Measurements from ENCODE around the gene LRRN1. TPM values are rescaled to one million over a fixed set of nuclear protein-coding genes. Genes with fewer than 3 reads are reported as not detected.
"Not testable (repeated sequence)": the region's sequence is repeated elsewhere in the genome, so short reads cannot be mapped to it uniquely, and the experiment has no call there.

LRRN1 gene
- total RNA-seq, 1 donor from 2014 or later: 0.53 TPM

GRCh38 chr3:3860235-3860634 lies 61.0 kb downstream of the LRRN1 start:
- Histone ChIP-seq H3K36me3 (no peaks in the 10 kb centered on the region), H3K27ac (no peak overlapping the region), H3K27me3 (no peaks in the 10 kb centered on the region), H3K4me3 (no peak overlapping the region), H3K4me1 (no peaks in the 10 kb centered on the region), H3K9me3 (no peaks in the 10 kb centered on the region)
- TF ChIP-seq CTCF (IDR thresholded peaks at IDR 0.05): no peak
- no peak for DNase-seq (ENCODE audit: low spot score in 2 of 2)
- intact Hi-C loops (cut with DNase I): no loop called here

- Histone ChIP-seq H3K4me3 (no peak overlapping the region), H3K27me3 (no peaks in the 10 kb centered on the region), H3K9me3 (no peaks in the 10 kb centered on the region), H3K27ac (no peak overlapping the region), H3K4me1 (no peaks in the 10 kb centered on the region), H3K36me3 (no peaks in the 10 kb centered on the region)
- no peak for TF ChIP-seq CTCF (IDR thresholded peaks at IDR 0.05)
- intact Hi-C loops (cut with DNase I): no loop called here
- DNase-seq (ENCODE audit: low spot score in 2 of 2): no peak
Observed at GRCh38 chr3:3862534-3862933, 63.3 kb downstream of the LRRN1 start.

GRCh38 chr3:3875491-3875890 lies 76.3 kb downstream of the LRRN1 start:
- no peak overlapping the region for H3K27ac ChIP-seq
- DNase-seq (ENCODE audit: low spot score in 2 of 2): no peak
- no peak overlapping the region for H3K4me3 ChIP-seq
- H3K36me3 ChIP-seq: no peaks in the 10 kb centered on the region
- no peaks in the 10 kb centered on the region for H3K27me3 ChIP-seq
- H3K4me1 ChIP-seq: no peaks in the 10 kb centered on the region
- no peaks in the 10 kb centered on the region for H3K9me3 ChIP-seq
- no peak for TF ChIP-seq CTCF (IDR thresholded peaks at IDR 0.05)
- intact Hi-C loops (cut with DNase I): no loop called here

- TF ChIP-seq CTCF (IDR thresholded peaks at IDR 0.05): no peak
- no peak overlapping the region for H3K4me3 ChIP-seq
Observed at GRCh38 chr3:3881050-3881449, 81.8 kb downstream of the LRRN1 start.

GRCh38 chr3:3887311-3887710 lies 88.1 kb downstream of the LRRN1 start:
- H3K27me3 ChIP-seq; intact Hi-C loops (cut with DNase I); H3K36me3 ChIP-seq; H3K4me3 ChIP-seq; H3K27ac ChIP-seq; DNase-seq (ENCODE audit: low spot score in 2 of 2); H3K4me1 ChIP-seq: not testable (repeated sequence)
- peaks cover 10 to 16% of the 10 kb centered on the region in 2 donors for H3K9me3 ChIP-seq

More at GRCh38 chr3:3881050-3881449, 81.8 kb downstream of the LRRN1 start:
- Histone ChIP-seq H3K4me1 (no peaks in the 10 kb centered on the region), H3K36me3 (no peaks in the 10 kb centered on the region), H3K27me3 (no peaks in the 10 kb centered on the region), H3K27ac (no peak overlapping the region), H3K9me3 (no peaks in the 10 kb centered on the region)
- DNase-seq (ENCODE audit: low spot score in 2 of 2): no peak
- intact Hi-C loops (cut with DNase I): no loop called here

GRCh38 chr3:3893590-3893989 lies 94.4 kb downstream of the LRRN1 start:
- intact Hi-C loops (cut with DNase I): no loop called here
- no peak for TF ChIP-seq CTCF (IDR thresholded peaks at IDR 0.05)
- no peak overlapping the region for H3K4me3 ChIP-seq
- no peaks in the 10 kb centered on the region for H3K36me3 ChIP-seq
- no peak for DNase-seq (ENCODE audit: low spot score in 2 of 2)
- no peak overlapping the region for H3K27ac ChIP-seq
- H3K9me3 ChIP-seq: peaks cover 10 to 21% of the 10 kb centered on the region in 2 donors
- H3K4me1 ChIP-seq: no peaks in the 10 kb centered on the region
- H3K27me3 ChIP-seq: no peaks in the 10 kb centered on the region

Measured in ascending aorta (tissue), 2 donors.